H9 (cell line): Measurements from ENCODE around the gene C1orf116. TPM values are rescaled to one million over a fixed set of nuclear protein-coding genes. Genes with fewer than 3 reads are reported as not detected.

Experiments used
- DNase-seq: peaks from one replicate; pipeline ENCODE4 v3.0.0-alpha.2; 2017
- H2AFZ ChIP-seq: one replicate; pipeline ENCODE4 v1.6.1; 2013; ENCODE audit warnings: mild to moderate bottlenecking, low read length, control low read depth, moderate library complexity
- H2AK5ac ChIP-seq: 2 replicates; pipeline ENCODE4 v1.6.1; 2013; ENCODE audit warnings: low read length, control low read depth, mixed read lengths; ENCODE audit not compliant: insufficient read length
- H2BK120ac ChIP-seq: one replicate; pipeline ENCODE4 v1.6.1; 2013; ENCODE audit warnings: low read depth, mild to moderate bottlenecking, low read length, control low read depth, inconsistent platforms; ENCODE audit not compliant: poor library complexity, severe bottlenecking
- H2BK12ac ChIP-seq: 2 replicates; pipeline ENCODE4 v1.6.1; 2013; ENCODE audit warnings: low read length, control low read depth, mixed read lengths, low read depth; ENCODE audit not compliant: insufficient read length
- H2BK15ac ChIP-seq: 2 replicates; pipeline ENCODE4 v1.6.1; 2013; ENCODE audit warnings: low read depth, low read length, control low read depth
- H2BK20ac ChIP-seq: one replicate; pipeline ENCODE4 v1.6.1; 2013; ENCODE audit warnings: low read depth, mild to moderate bottlenecking, low read length, control low read depth, inconsistent platforms; ENCODE audit not compliant: poor library complexity, severe bottlenecking
- H2BK5ac ChIP-seq: 2 replicates; pipeline ENCODE4 v1.6.1; 2013; ENCODE audit warnings: low read length, control low read depth, mixed read lengths; ENCODE audit not compliant: insufficient read length
- H3K14ac ChIP-seq: 2 replicates; pipeline ENCODE4 v1.6.1; 2013; ENCODE audit warnings: low read length, control low read depth; ENCODE audit not compliant: insufficient read depth
- H3K18ac ChIP-seq: 2 replicates; pipeline ENCODE4 v1.6.1; 2013; ENCODE audit warnings: low read depth, mild to moderate bottlenecking, mixed read lengths, low read length, control low read depth; ENCODE audit not compliant: insufficient read length
- H3K23ac ChIP-seq: 2 replicates; pipeline ENCODE4 v1.6.1; 2013; ENCODE audit warnings: low read length, control low read depth, mixed read lengths, low read depth; ENCODE audit not compliant: insufficient read length
- H3K23me2 ChIP-seq: 2 replicates; pipeline ENCODE4 v1.6.1; 2013; ENCODE audit warnings: low read depth, mild to moderate bottlenecking, mixed read lengths, low read length, control low read depth; ENCODE audit not compliant: insufficient read length, poor library complexity, severe bottlenecking
- H3K27ac ChIP-seq: 2 replicates; pipeline ENCODE4 v1.5.1; 2013; ENCODE audit warnings: low read length, control low read depth, mixed read lengths, low read depth; ENCODE audit not compliant: insufficient read length
- H3K27me3 ChIP-seq: 2 replicates; pipeline ENCODE4 v1.6.1; 2013; ENCODE audit warnings: low read length, control low read depth, inconsistent platforms; ENCODE audit not compliant: insufficient read depth
- H3K4ac ChIP-seq: 2 replicates; pipeline ENCODE4 v1.6.1; 2013; ENCODE audit warnings: low read depth, mild to moderate bottlenecking, control low read depth, inconsistent platforms, low read length, moderate library complexity
- H3K4me1 ChIP-seq: 2 replicates; pipeline ENCODE4 v1.6.1; 2013; ENCODE audit warnings: low read length, control low read depth, inconsistent platforms; ENCODE audit not compliant: insufficient read depth
- H3K4me2 ChIP-seq: 2 replicates; pipeline ENCODE4 v1.6.1; 2013; ENCODE audit warnings: low read length, control low read depth, mixed read lengths; ENCODE audit not compliant: insufficient read length, insufficient read depth
- H3K56ac ChIP-seq: 2 replicates; pipeline ENCODE4 v1.6.1; 2013; ENCODE audit warnings: low read depth, mild to moderate bottlenecking, mixed read lengths, low read length, control low read depth; ENCODE audit not compliant: insufficient read length
- H3K79me1 ChIP-seq: 2 replicates; pipeline ENCODE4 v1.6.1; 2013; ENCODE audit warnings: low read depth, mild to moderate bottlenecking, moderate library complexity, low read length, control low read depth, inconsistent platforms; ENCODE audit not compliant: insufficient read depth, poor library complexity, severe bottlenecking
- H3K79me2 ChIP-seq: 2 replicates; pipeline ENCODE4 v1.6.1; 2013; ENCODE audit warnings: low read length, control low read depth, inconsistent platforms; ENCODE audit not compliant: insufficient read depth
- H3K9ac ChIP-seq: 2 replicates; pipeline ENCODE4 v1.6.1; 2013; ENCODE audit warnings: low read length, control low read depth, mixed read lengths; ENCODE audit not compliant: insufficient read length; ENCODE audit errors: extremely low read depth
- H3K9me3 ChIP-seq: one replicate; pipeline ENCODE4 v1.6.1; 2013; ENCODE audit warnings: low read depth, low read length, inconsistent platforms; ENCODE audit not compliant: control insufficient read depth
- H3T11ph ChIP-seq: one replicate; pipeline ENCODE4 v1.6.1; 2013; ENCODE audit warnings: mild to moderate bottlenecking, low read length, control low read depth, inconsistent platforms
- H4K20me1 ChIP-seq: one replicate; pipeline ENCODE4 v1.6.1; 2013; ENCODE audit not compliant: control insufficient read depth, insufficient read length, insufficient read depth
- H4K5ac ChIP-seq: 2 replicates; pipeline ENCODE4 v1.6.1; 2013; ENCODE audit warnings: low read depth, mild to moderate bottlenecking, mixed read lengths, low read length, control low read depth; ENCODE audit not compliant: insufficient read length
- H4K8ac ChIP-seq: replicated peaks from 2 replicates; pipeline ENCODE4 v1.6.1; 2013; ENCODE audit warnings: low read length, control low read depth, mixed read lengths, low read depth; ENCODE audit not compliant: insufficient read length
- H4K91ac ChIP-seq: 2 replicates; pipeline ENCODE4 v1.6.1; 2013; ENCODE audit warnings: low read depth, mild to moderate bottlenecking, moderate library complexity, mixed read lengths, low read length, control low read depth; ENCODE audit not compliant: insufficient read length
- H3K27ac Mint-ChIP-seq, 3 experiments: 2 replicates in 2 of 3; 3 replicates in 1 of 3; pipeline ENCODE4 v1.8.0; 2020 to 2021; ENCODE audit warnings: mixed read lengths in 3 of 3, mild to moderate bottlenecking in 1 of 3, moderate library complexity in 1 of 3
- H3K27me3 Mint-ChIP-seq: 2 replicates; pipeline ENCODE4 v1.8.0; 2021; ENCODE audit warnings: low read depth, mild to moderate bottlenecking, moderate library complexity, mixed read lengths
- H3K36me3 Mint-ChIP-seq, 3 experiments: 2 replicates in 2 of 3; 3 replicates in 1 of 3; pipeline ENCODE4 v1.8.0; 2020 to 2021; ENCODE audit warnings: low read depth in 3 of 3, mixed read lengths in 3 of 3; ENCODE audit not compliant: insufficient read depth in 1 of 3
- H3K4me1 Mint-ChIP-seq, 2 experiments: 2 replicates each; pipeline ENCODE4 v1.8.0; 2020; ENCODE audit warnings: mixed read lengths in 2 of 2
- H3K4me3 Mint-ChIP-seq, 2 experiments: 2 replicates in 1 of 2; 3 replicates in 1 of 2; pipeline ENCODE4 v1.8.0; 2020 to 2021; ENCODE audit warnings: mild to moderate bottlenecking in 2 of 2, mixed read lengths in 2 of 2, moderate library complexity in 1 of 2
- H3K9me3 Mint-ChIP-seq, 2 experiments: 2 replicates in 1 of 2; 3 replicates in 1 of 2; pipeline ENCODE4 v1.8.0; 2020; ENCODE audit warnings: mild to moderate bottlenecking in 2 of 2, mixed read lengths in 2 of 2, moderate library complexity in 1 of 2
- CTCF ChIP-seq: fragments of 200-600 bp; sonication (generic); conservative IDR thresholded peaks from 3 replicates; pipeline ENCODE4 v1.8.0; 2021; ENCODE audit warnings: antibody characterized with exemption, mild to moderate bottlenecking
- WGBS: extraction: QIAGEN DNeasy Blood & Tissue Kit; methylation state at CpG from one replicate; pipeline ENCODE4 v1.1.7; 2013; ENCODE audit warnings: missing lambda C conversion rate, low lambda C conversion rate, mixed read lengths; ENCODE audit not compliant: insufficient read length; ENCODE audit errors: extremely low coverage; 5-methylcytosine and 5-hydroxymethylcytosine counted together
- total RNA-seq: library from RNA; stranded (reverse); gene quantifications from 2 replicates; pipeline ENCODE4 v1.2.1, GENCODE V29; 2021

Gene C1orf116
- total RNA-seq, 1 experiment from 2014 or later: 0.48 TPM

- Histone ChIP-seq H2AK5ac (no peak overlapping the region), H3K27me3 (no peaks in the 10 kb centered on the region), H3K56ac (no peak overlapping the region), H2BK12ac (no peak overlapping the region), H2AFZ (no peak overlapping the region), H3K4me1 (no peaks in the 10 kb centered on the region), H3K4me2 (no peak overlapping the region), H3K23ac (no peak overlapping the region), H3K79me2 (no peaks in the 10 kb centered on the region), H4K8ac (no peak overlapping the region), H3K18ac (no peak overlapping the region), H3K14ac (no peak overlapping the region), H2BK120ac (no peak overlapping the region), H3K9ac (no peak overlapping the region), H2BK5ac (no peak overlapping the region), H3K23me2 (no peaks in the 10 kb centered on the region), H4K91ac (no peak overlapping the region), H3K4ac (no peak overlapping the region), H3K9me3 (no peaks in the 10 kb centered on the region), H2BK20ac (no peak overlapping the region), H4K20me1 (no peaks in the 10 kb centered on the region), H3T11ph (no peak overlapping the region), H4K5ac (no peak overlapping the region), H3K79me1 (no peaks in the 10 kb centered on the region), H2BK15ac (no peak overlapping the region), H3K27ac (no peak overlapping the region)
- Mint-ChIP-seq H3K27ac (no peak overlapping the region), H3K4me3 (no peak overlapping the region), H3K9me3 (no peaks in the 10 kb centered on the region), H3K27me3 (no peaks in the 10 kb centered on the region), H3K4me1 (no peaks in the 10 kb centered on the region), H3K36me3 (peaks cover 10 to 52% (median 49%) of the 10 kb centered on the region in 3 experiments)
- no CpG with 5 or more reads among the region's 3 CpGs for WGBS
- no peak for TF ChIP-seq CTCF
- no peak for DNase-seq
These were observed 34.6 kb upstream of the C1orf116 start for GRCh38 chr1:207067185-207067584.
